A549 (cell line): ENCODE measurements around the gene HCN2. TPM values are rescaled to one million over a fixed set of nuclear protein-coding genes. Genes with fewer than 3 reads are reported as not detected.

ENCODE experiments used
- ATAC-seq, 2 experiments: fragments of 200-7000 bp in 1 of 2; fragments of >200 bp in 1 of 2; cut with Nextera tagmentation in 1 of 2; cut with Tn5 transposase in 1 of 2; 3 replicates each; pipeline versions ENCODE4 v1.8.0 to v1.9.1; 2018 to 2020; ENCODE audit warnings: mild to moderate bottlenecking in 1 of 2, moderate library complexity in 1 of 2
- CTCF ChIA-PET: fragments of 300-600 bp; sonication (Branson Sonifier 250); formaldehyde crosslinking; extraction: SDS; loops from one replicate; lab custom pipeline; 2021; ENCODE audit warnings: antibody characterized with exemption, inconsistent platforms; lab: Yijun Ruan, JAX
- POLR2A ChIA-PET: fragments of 350-600 bp; formaldehyde crosslinking; extraction: SDS; loops from one replicate; lab custom pipeline; 2021; ENCODE audit warnings: antibody characterized with exemption, inconsistent platforms; lab: Yijun Ruan, JAX
- DNase-seq, 2 experiments: peaks; one replicate each; pipeline versions ENCODE4 v3.0.0 to v3.0.0-alpha.2; 2011 to 2016; ENCODE audit warnings: low read depth in 1 of 2, low spot score in 1 of 2
- FAIRE-seq: peaks from 2 replicates; lab custom pipeline; 2011; peaks lifted over from hg19 to GRCh38; lab: Jason Lieb, UNC
- H3K27ac ChIP-seq, 2 experiments: fragments of >200 bp; sonication (Bioruptor Twin); formaldehyde crosslinking; 3 replicates each; pipeline ENCODE4 v1.5.1; 2016 to 2017
- H3K4me1 ChIP-seq: fragments of >200 bp; sonication (Bioruptor Twin); formaldehyde crosslinking; 3 replicates; pipeline ENCODE4 v1.6.1; 2016
- H3K4me2 ChIP-seq: fragments of >200 bp; sonication (Bioruptor Twin); formaldehyde crosslinking; 3 replicates; pipeline ENCODE4 v1.6.1; 2016
- H3K4me3 ChIP-seq: fragments of >200 bp; sonication (Bioruptor Twin); formaldehyde crosslinking; 3 replicates; pipeline ENCODE4 v1.5.1; 2016
- H3K9me3 ChIP-seq: fragments of >200 bp; sonication (Bioruptor Twin); formaldehyde crosslinking; 3 replicates; pipeline ENCODE4 v1.6.1; 2016
- BHLHE40 ChIP-seq: IDR thresholded peaks from 2 replicates; pipeline ENCODE4 v1.6.1; 2012; ENCODE audit warnings: low read depth, low read length, inconsistent platforms
- CEBPB ChIP-seq, 2 experiments: fragments of >200 bp in 1 of 2; sonication (Bioruptor Twin) in 1 of 2; formaldehyde crosslinking in 1 of 2; IDR thresholded peaks; 2 replicates each; pipeline ENCODE4 v1.6.1; 2012 to 2016
- FOSB ChIP-seq: fragments of 250-450 bp; sonication (Bioruptor Pico); IDR thresholded peaks from 2 replicates; pipeline ENCODE4 v1.5.0; 2020; ENCODE audit warnings: mild to moderate bottlenecking, moderate library complexity
- FOSL2 ChIP-seq, 2 experiments: fragments of 450-650 bp in 1 of 2; fragments of >200 bp in 1 of 2; sonication (Bioruptor Twin) in 1 of 2; formaldehyde crosslinking; IDR thresholded peaks; 2 replicates each; pipeline versions ENCODE4 v1.5.0 to v1.6.1; 2016 to 2020; ENCODE audit warnings: mild to moderate bottlenecking in 1 of 2, moderate library complexity in 1 of 2
- GATA3 ChIP-seq: IDR thresholded peaks from 2 replicates; pipeline ENCODE4 v1.6.1; 2012; ENCODE audit warnings: borderline replicate concordance
- HEYL ChIP-seq: fragments of 250-450 bp; sonication (Bioruptor Pico); IDR thresholded peaks from 2 replicates; pipeline ENCODE4 v1.8.0; 2021; ENCODE audit warnings: mild to moderate bottlenecking, moderate library complexity
- HOXA7 ChIP-seq: fragments of 250-450 bp; sonication (Bioruptor Pico); IDR thresholded peaks from 2 replicates; pipeline ENCODE4 v1.5.0; 2020; ENCODE audit warnings: mild to moderate bottlenecking, moderate library complexity
- JUNB ChIP-seq: fragments of >200 bp; sonication (Bioruptor Twin); formaldehyde crosslinking; IDR thresholded peaks from 2 replicates; pipeline ENCODE4 v1.6.1; 2016
- POLR2AphosphoS2 ChIP-seq: conservative IDR thresholded peaks from 2 replicates; pipeline ENCODE4 v1.6.1; 2012; ENCODE audit warnings: low read length, improper control_type of control experiment, inconsistent platforms
- RNF2 ChIP-seq: fragments of 200-600 bp; sonication (generic); IDR thresholded peaks from 2 replicates; pipeline ENCODE4 v1.6.1; 2016; ENCODE audit warnings: low read depth, mild to moderate bottlenecking, antibody characterized with exemption, moderate library complexity, borderline replicate concordance
- ZNF302 ChIP-seq: fragments of 250-450 bp; sonication (Bioruptor Pico); IDR thresholded peaks from 2 replicates; pipeline ENCODE4 v1.9.0; 2021; ENCODE audit warnings: inconsistent platforms, mild to moderate bottlenecking, moderate library complexity
- WGBS: methylation state at CpG from one replicate; pipeline ENCODE4 v1.1.6; 2017; ENCODE audit errors: missing lambda C conversion rate; 5-methylcytosine and 5-hydroxymethylcytosine counted together
- polyA plus RNA-seq, 4 experiments: library from polyadenylated mRNA; depleted of rRNA in 3 of 4; stranded (reverse); fragments of >200 nt; fragmentation: RNase III in 1 of 4; extraction: RNeasy Plus Mini Kit Qiagen cat#74134 plus additional on column Dnase treatment in 1 of 4; gene quantifications; 2 replicates in 3 of 4; 3 replicates in 1 of 4; pipeline ENCODE4 v1.2.3, GENCODE V29; 2011 to 2017
- TF ChIP-seq, protein P1 (sequence below): fragments of 250-450 bp; sonication (Bioruptor Pico); IDR thresholded peaks from 2 replicates; pipeline ENCODE4 v1.5.0; 2021; ENCODE audit warnings: mild to moderate bottlenecking, moderate library complexity, borderline replicate concordance
- TF ChIP-seq, protein P2 (sequence below): IDR thresholded peaks from 2 replicates; pipeline ENCODE4 v1.6.1; 2012; ENCODE audit warnings: low read depth, borderline replicate concordance
- TF ChIP-seq, protein P3 (sequence below): IDR thresholded peaks from 2 replicates; pipeline ENCODE4 v1.6.1; 2012

Gene HCN2
- polyA plus RNA-seq, 2 of the 4 experiments (the other 2 are of a cell fraction), result 2.7 to 23.2 TPM

DNA sequence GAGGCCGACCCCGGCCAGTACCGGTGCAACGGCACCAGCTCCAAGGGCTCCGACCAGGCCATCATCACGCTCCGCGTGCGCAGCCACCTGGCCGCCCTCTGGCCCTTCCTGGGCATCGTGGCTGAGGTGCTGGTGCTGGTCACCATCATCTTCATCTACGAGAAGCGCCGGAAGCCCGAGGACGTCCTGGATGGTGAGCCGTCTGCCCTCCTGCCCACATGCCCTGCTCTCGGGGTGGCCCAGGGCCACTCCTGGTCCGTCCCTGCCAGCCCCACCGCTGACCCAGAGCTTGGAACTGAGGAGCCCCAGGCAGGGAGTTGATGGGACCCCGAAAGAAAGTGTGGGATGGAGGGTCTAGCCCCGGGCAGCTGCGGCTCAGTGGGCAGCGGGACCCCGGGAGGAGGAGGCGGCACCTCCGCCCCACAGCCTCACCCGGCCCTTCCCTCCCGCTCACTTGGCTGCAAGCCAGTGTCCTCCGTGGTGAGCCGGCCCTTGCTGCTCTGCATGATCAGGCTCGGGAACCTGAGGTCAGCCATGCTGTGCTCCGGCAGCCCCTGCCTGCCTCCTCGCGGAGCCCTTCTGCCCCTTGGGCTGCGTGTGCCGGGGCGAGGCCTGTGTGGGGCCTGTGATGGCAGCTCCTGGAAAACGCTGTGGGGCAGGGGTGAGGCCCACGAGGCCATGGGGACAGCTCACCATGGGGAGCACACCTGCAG lies 8.1 kb upstream of the HCN2 start:
- ATAC-seq (no peak), DNase-seq (no peak), FAIRE-seq (no peak)
- WGBS, result 90% methylated on average over 2 of the region's 40 CpGs
- Histone ChIP-seq H3K9me3 (no peaks in the 10 kb centered on the region), H3K27ac (peak overlapping the region in 1 of 2 experiments; percentile 58; a peak in 1 of 6 replicates), H3K4me2 (no peak overlapping the region), H3K4me1 (peaks cover 27% of the 10 kb centered on the region), H3K4me3 (no peak overlapping the region)
- no peak for TF ChIP-seq HOXA7 (CRISPR knock-in tag)
- TF ChIP-seq, protein P1, sequence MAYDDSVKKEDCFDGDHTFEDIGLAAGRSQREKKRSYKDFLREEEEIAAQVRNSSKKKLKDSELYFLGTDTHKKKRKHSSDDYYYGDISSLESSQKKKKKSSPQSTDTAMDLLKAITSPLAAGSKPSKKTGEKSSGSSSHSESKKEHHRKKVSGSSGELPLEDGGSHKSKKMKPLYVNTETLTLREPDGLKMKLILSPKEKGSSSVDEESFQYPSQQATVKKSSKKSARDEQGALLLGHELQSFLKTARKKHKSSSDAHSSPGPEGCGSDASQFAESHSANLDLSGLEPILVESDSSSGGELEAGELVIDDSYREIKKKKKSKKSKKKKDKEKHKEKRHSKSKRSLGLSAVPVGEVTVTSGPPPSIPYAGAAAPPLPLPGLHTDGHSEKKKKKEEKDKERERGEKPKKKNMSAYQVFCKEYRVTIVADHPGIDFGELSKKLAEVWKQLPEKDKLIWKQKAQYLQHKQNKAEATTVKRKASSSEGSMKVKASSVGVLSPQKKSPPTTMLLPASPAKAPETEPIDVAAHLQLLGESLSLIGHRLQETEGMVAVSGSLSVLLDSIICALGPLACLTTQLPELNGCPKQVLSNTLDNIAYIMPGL (CRISPR knock-in tag), result no peak
- no peak for TF ChIP-seq JUNB
- TF ChIP-seq, protein P2, sequence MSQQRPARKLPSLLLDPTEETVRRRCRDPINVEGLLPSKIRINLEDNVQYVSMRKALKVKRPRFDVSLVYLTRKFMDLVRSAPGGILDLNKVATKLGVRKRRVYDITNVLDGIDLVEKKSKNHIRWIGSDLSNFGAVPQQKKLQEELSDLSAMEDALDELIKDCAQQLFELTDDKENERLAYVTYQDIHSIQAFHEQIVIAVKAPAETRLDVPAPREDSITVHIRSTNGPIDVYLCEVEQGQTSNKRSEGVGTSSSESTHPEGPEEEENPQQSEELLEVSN, result no peak
- TF ChIP-seq CEBPB (IDR thresholded peaks at IDR 0.05), result no peak
- no peak for TF ChIP-seq GATA3
- TF ChIP-seq POLR2AphosphoS2, result no peak
- TF ChIP-seq, protein P3, sequence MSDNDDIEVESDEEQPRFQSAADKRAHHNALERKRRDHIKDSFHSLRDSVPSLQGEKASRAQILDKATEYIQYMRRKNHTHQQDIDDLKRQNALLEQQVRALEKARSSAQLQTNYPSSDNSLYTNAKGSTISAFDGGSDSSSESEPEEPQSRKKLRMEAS, result no peak
- TF ChIP-seq RNF2, result no peak
- TF ChIP-seq BHLHE40, result no peak
- no peak for TF ChIP-seq FOSB
- ChIA-PET POLR2A (interaction anchor here (0.7 kb wide), 1 partner anchor 9 kb away, joined by 3 read pairs; the partner anchor contains the start of gene BSG), CTCF (interaction anchor here (1.1 to 2.4 kb wide), 2 partner anchors 49 to 160 kb away, joined by 3 to 6 read pairs; partner anchors contain the start of gene CDC34)

DNA sequence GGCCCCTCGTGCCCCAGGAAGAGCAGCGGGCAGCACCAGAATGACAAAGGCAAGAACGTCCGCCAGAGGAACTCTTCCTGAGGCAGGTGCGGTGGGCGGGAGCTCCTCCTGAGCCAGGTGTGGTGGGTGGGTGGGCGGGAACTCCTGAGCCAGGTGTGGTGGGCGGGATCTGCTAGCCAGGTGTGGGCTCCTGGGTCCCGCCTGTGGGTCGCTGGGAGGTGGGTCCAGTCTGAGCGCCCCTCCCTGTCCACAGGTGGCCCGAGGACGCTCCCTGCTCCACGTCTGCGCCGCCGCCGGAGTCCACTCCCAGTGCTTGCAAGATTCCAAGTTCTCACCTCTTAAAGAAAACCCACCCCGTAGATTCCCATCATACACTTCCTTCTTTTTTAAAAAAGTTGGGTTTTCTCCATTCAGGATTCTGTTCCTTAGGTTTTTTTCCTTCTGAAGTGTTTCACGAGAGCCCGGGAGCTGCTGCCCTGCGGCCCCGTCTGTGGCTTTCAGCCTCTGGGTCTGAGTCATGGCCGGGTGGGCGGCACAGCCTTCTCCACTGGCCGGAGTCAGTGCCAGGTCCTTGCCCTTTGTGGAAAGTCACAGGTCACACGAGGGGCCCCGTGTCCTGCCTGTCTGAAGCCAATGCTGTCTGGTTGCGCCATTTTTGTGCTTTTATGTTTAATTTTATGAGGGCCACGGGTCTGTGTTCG lies 7.0 kb upstream of the HCN2 start:
- ATAC-seq, result no peak
- DNase-seq, result no peak
- peaks cover 34% of the 10 kb centered on the region for H3K4me1 ChIP-seq
- no peak overlapping the region for H3K4me2 ChIP-seq
- H3K4me3 ChIP-seq, result no peak overlapping the region
- H3K9me3 ChIP-seq, result no peaks in the 10 kb centered on the region
- CTCF ChIA-PET, result interaction anchor here (1.1 to 2.4 kb wide), 2 partner anchors 50 to 159 kb away, joined by 3 to 6 read pairs; partner anchors contain the start of gene CDC34
- POLR2A ChIA-PET, result interaction anchor here (0.7 kb wide), 1 partner anchor 10 kb away, joined by 3 read pairs; the partner anchor contains the start of gene BSG
- TF ChIP-seq FOSL2 (IDR thresholded peaks at IDR 0.05) (no peak), FOSL2 (CRISPR knock-in tag; IDR thresholded peaks at IDR 0.05) (0 out of 2 replicates have a peak, but pooled peaks have one; percentile 11), ZNF302 (CRISPR knock-in tag) (no peak)
- peak overlapping the region in 1 of 2 experiments; percentile 55; a peak in 2 of 6 replicates for H3K27ac ChIP-seq
- no peak for FAIRE-seq
- WGBS, result 70% methylated on average over 21 of the region's 31 CpGs

DNA sequence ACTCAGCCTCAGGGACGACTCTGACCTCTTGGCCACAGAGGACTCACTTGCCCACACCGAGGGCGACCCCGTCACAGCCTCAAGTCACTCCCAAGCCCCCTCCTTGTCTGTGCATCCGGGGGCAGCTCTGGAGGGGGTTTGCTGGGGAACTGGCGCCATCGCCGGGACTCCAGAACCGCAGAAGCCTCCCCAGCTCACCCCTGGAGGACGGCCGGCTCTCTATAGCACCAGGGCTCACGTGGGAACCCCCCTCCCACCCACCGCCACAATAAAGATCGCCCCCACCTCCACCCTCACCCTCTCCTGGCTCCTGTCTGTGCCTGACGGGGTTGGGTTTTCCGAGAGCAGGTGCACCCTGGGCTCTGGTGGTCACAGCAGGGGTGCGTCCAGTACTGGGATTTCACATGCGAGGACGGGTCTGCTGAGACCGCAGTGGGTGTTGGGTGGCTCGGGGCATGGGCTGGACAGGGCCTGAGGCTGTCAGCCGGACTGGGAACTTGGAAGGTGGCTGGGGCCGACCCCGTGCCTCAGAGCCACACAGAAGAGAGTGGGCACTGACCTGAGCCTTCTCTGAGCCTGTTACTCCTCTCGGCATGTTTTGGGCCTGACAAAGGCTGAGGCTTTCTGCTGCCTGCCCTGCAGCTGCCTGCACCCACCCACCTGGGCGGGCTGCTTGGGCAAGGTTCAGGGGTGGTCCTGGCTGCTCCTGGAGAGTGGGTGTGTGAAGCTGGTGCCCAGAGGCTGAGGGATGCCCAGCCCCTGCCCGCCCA lies 6.3 kb upstream of the HCN2 start:
- CTCF ChIA-PET, result interaction anchor here (0.8 to 5.8 kb wide), 23 partner anchors 7 to 159 kb away, joined by 3 to 31 read pairs (median 6); partner anchors contain the start of gene RNF126
- WGBS, result 91% methylated on average over 19 of the region's 27 CpGs
- TF ChIP-seq HEYL (no peak), HOXA7 (CRISPR knock-in tag) (no peak)
- TF ChIP-seq, all 56 proteins: peak for 0
- Histone ChIP-seq H3K27ac (peak overlapping the region in 1 of 2 experiments; percentile 55; a peak in 2 of 6 replicates), H3K4me1 (peaks cover 39% of the 10 kb centered on the region), H3K9me3 (no peaks in the 10 kb centered on the region), H3K4me3 (no peak overlapping the region), H3K4me2 (no peak overlapping the region)
- DNase-seq (no peak), ATAC-seq (no peak), FAIRE-seq (no peak)
- POLR2A ChIA-PET, result no interaction called here
